Heart left ventricle (tissue), 13 donors: Measurements from ENCODE around the gene LPP.

Source experiments
- CTCF ChIP-seq, 12 donors: fragments of 200-600 bp; sonication (generic) in 4 of 12; IDR thresholded peaks; one replicate each; pipeline versions ENCODE4 v1.5.0 to v1.8.0; 2018 to 2022; ENCODE audit warnings: antibody characterized with exemption in 12 of 12, mild to moderate bottlenecking in 5 of 12
- POLR2A ChIP-seq, 2 donors: fragments of 450-650 bp; IDR thresholded peaks; one replicate each; pipeline ENCODE4 v1.6.1; 2017; ENCODE audit warnings: antibody characterized with exemption in 2 of 2, mild to moderate bottlenecking in 2 of 2, moderate library complexity in 2 of 2
- donor health status: ischemic (EF 13 %, LVEDD 7.1; RV severe dilation, severe dysfunction).
- donor health status: DM: no; HTN: yes; CAD: no.
- donor health status: DM: no; HTN: no; CAD: no.
- donor health status: ischemic (EF 25% LVEDD 6.9; RV normal size, moderate dysfunction).
- donor health status: ischemic (EF 25% LVEDD 5.7; RV mildly dilated, moderate dysfunction).
- donor health status: ischemic (EF 35%, LVEDD 5.7; RV mildly dilated, moderate dysfunction).
- donor health status: nonischemic (EF 11% LVEDD 7.7; RV severe dilation, severe dysfunction).
- donor health status: DM: yes; HTN: yes; CAD: no.
- donor health status: PGD.
- donor health status: ischemic (EF 29% LVEDD 5.4; RV normal size, mild dysfunction).
- donor health status: nonischemic (EF 23%, LVEDD 6.1; RV moderate dilation, normal function).

GRCh38 chr3:188421836-188422540, 268.0 kb downstream of the LPP start:
- TF ChIP-seq CTCF (IDR thresholded peaks at IDR 0.05) (no peak), POLR2A (IDR thresholded peaks at IDR 0.05) (no peak)
